H1 (cell line): ENCODE results near the gene WWC1. TPM values are rescaled to one million over a fixed set of nuclear protein-coding genes. Genes with fewer than 3 reads are reported as not detected.

Experiments
- CTCF ChIA-PET: fragments of 300-600 bp; sonication (Branson Sonifier 250); formaldehyde crosslinking; loops from one replicate; lab custom pipeline; 2021; ENCODE audit not compliant: partially characterized antibody; lab: Charles Lee
- POLR2A ChIA-PET: fragments of 300-600 bp; sonication (Branson Sonifier 250); formaldehyde crosslinking; loops from one replicate; lab custom pipeline; 2021; ENCODE audit warnings: inconsistent platforms; ENCODE audit not compliant: partially characterized antibody; lab: Charles Lee
- DNase-seq, 2 experiments: peaks; one replicate each; pipeline versions ENCODE4 v3.0.0 to v3.0.0-alpha.2; 2010 to 2022; ENCODE audit warnings: low spot score in 2 of 2, low read depth in 1 of 2, mixed read lengths in 1 of 2
- FAIRE-seq: peaks from 2 replicates; lab custom pipeline; 2011; peaks lifted over from hg19 to GRCh38; lab: Jason Lieb, UNC
- H2AFZ ChIP-seq: 2 replicates; pipeline ENCODE4 v1.8.1; 2012; ENCODE audit warnings: low read length, inconsistent platforms
- H2AK5ac ChIP-seq: 2 replicates; pipeline ENCODE4 v1.6.1; 2013; ENCODE audit warnings: low read depth, low read length
- H2BK120ac ChIP-seq: replicated peaks from 2 replicates; pipeline ENCODE3; 2013; ENCODE audit warnings: low read depth, low read length, inconsistent platforms
- H2BK12ac ChIP-seq: 2 replicates; pipeline ENCODE4 v1.6.1; 2013; ENCODE audit warnings: low read depth, low read length
- H2BK15ac ChIP-seq: 2 replicates; pipeline ENCODE4 v1.6.1; 2013; ENCODE audit warnings: low read length
- H2BK20ac ChIP-seq: 2 replicates; pipeline ENCODE4 v1.6.1; 2013; ENCODE audit warnings: low read length
- H2BK5ac ChIP-seq: 2 replicates; pipeline ENCODE4 v1.6.1; 2013; ENCODE audit warnings: low read depth, low read length
- H3K14ac ChIP-seq: 2 replicates; pipeline ENCODE4 v1.6.1; 2013; ENCODE audit warnings: inconsistent platforms; ENCODE audit not compliant: insufficient read length
- H3K18ac ChIP-seq: 2 replicates; pipeline ENCODE4 v1.6.1; 2013; ENCODE audit warnings: low read length; ENCODE audit errors: extremely low read depth
- H3K23ac ChIP-seq: 2 replicates; pipeline ENCODE4 v1.6.1; 2013; ENCODE audit warnings: inconsistent platforms; ENCODE audit not compliant: insufficient read length
- H3K23me2 ChIP-seq: 2 replicates; pipeline ENCODE4 v1.6.1; 2013; ENCODE audit warnings: low read depth, low read length
- H3K27ac ChIP-seq: 2 replicates; pipeline ENCODE4 v1.6.1; 2011; ENCODE audit warnings: low read depth, low read length, inconsistent platforms
- H3K27me3 ChIP-seq, 4 experiments: replicated peaks in 1 of 4; 1 replicate in 1 of 4; 2 replicates in 3 of 4; pipeline versions ENCODE4 v1.6.1 to v1.8.1; 2011 to 2013; ENCODE audit warnings: low read length in 3 of 4, mild to moderate bottlenecking in 3 of 4, inconsistent platforms in 2 of 4, mixed read lengths in 2 of 4, moderate library complexity in 1 of 4; ENCODE audit not compliant: control insufficient read depth in 3 of 4, insufficient read depth in 3 of 4; ENCODE audit errors: extremely low read depth in 1 of 4
- H3K36me3 ChIP-seq, 4 experiments: 2 replicates each; pipeline versions ENCODE4 v1.6.1 to v1.8.1; 2011 to 2013; ENCODE audit warnings: mild to moderate bottlenecking in 4 of 4, low read length in 3 of 4, moderate library complexity in 2 of 4, control low read depth in 1 of 4, inconsistent platforms in 1 of 4; ENCODE audit not compliant: insufficient read depth in 4 of 4, control insufficient read depth in 2 of 4
- H3K4ac ChIP-seq: replicated peaks from 2 replicates; pipeline ENCODE3; 2013; ENCODE audit warnings: low read length, low read depth, mixed read lengths, inconsistent platforms; ENCODE audit not compliant: insufficient read length
- H3K4me1 ChIP-seq, 4 experiments: replicated peaks in 1 of 4; 1 replicate in 1 of 4; 2 replicates in 3 of 4; pipeline versions ENCODE4 v1.6.1 to v1.8.1; 2011 to 2013; ENCODE audit warnings: low read length in 3 of 4, inconsistent platforms in 2 of 4, mixed read lengths in 1 of 4; ENCODE audit not compliant: insufficient read depth in 4 of 4, control insufficient read depth in 3 of 4
- H3K4me2 ChIP-seq, 2 experiments: 2 replicates each; pipeline versions ENCODE4 v1.6.1 to v1.8.1; 2011 to 2013; ENCODE audit warnings: low read depth in 2 of 2, low read length in 2 of 2, control low read depth in 1 of 2, inconsistent platforms in 1 of 2, mild to moderate bottlenecking in 1 of 2; ENCODE audit not compliant: insufficient read depth in 1 of 2
- H3K4me3 ChIP-seq, 4 experiments: fragments of 200-600, 300-600 bp in 1 of 4; sonication (generic), shearing (Covaris generic), sonication (Bioruptor Twin) in 1 of 4; 2 replicates each; pipeline versions ENCODE4 v1.5.1 to v1.8.1; 2011 to 2016; ENCODE audit warnings: low read length in 4 of 4, low read depth in 3 of 4, control low read depth in 2 of 4, inconsistent platforms in 2 of 4, mild to moderate bottlenecking in 2 of 4, mixed read lengths in 1 of 4, moderate library complexity in 1 of 4; ENCODE audit not compliant: insufficient read depth in 2 of 4; ENCODE audit errors: extremely low read depth in 1 of 4
- H3K56ac ChIP-seq: replicated peaks from 2 replicates; pipeline ENCODE3; 2013; ENCODE audit warnings: low read depth, mild to moderate bottlenecking, mixed read lengths, low read length, inconsistent platforms; ENCODE audit not compliant: insufficient read length
- H3K79me1 ChIP-seq: 2 replicates; pipeline ENCODE4 v1.6.1; 2013; ENCODE audit warnings: low read depth, low read length, control low read depth
- H3K79me2 ChIP-seq, 2 experiments: 2 replicates each; pipeline versions ENCODE4 v1.6.1 to v1.8.1; 2012 to 2013; ENCODE audit warnings: low read length in 2 of 2, mild to moderate bottlenecking in 2 of 2, inconsistent platforms in 1 of 2; ENCODE audit not compliant: insufficient read depth in 2 of 2, control insufficient read depth in 1 of 2
- H3K9ac ChIP-seq, 4 experiments: replicated peaks in 1 of 4; 1 replicate in 1 of 4; 2 replicates in 3 of 4; pipeline versions ENCODE4 v1.6.1 to v1.8.1; 2011 to 2013; ENCODE audit warnings: low read depth in 3 of 4, low read length in 3 of 4, control low read depth in 2 of 4, mild to moderate bottlenecking in 2 of 4, moderate library complexity in 2 of 4, inconsistent platforms in 1 of 4; ENCODE audit errors: extremely low read depth in 1 of 4
- H3K9me3 ChIP-seq, 2 experiments: 2 replicates each; pipeline versions ENCODE4 v1.6.1 to v1.8.1; 2012 to 2013; ENCODE audit warnings: mild to moderate bottlenecking in 2 of 2, moderate library complexity in 2 of 2, control low read depth in 1 of 2, inconsistent platforms in 1 of 2, low read depth in 1 of 2, low read length in 1 of 2, mixed read lengths in 1 of 2; ENCODE audit not compliant: insufficient read depth in 2 of 2
- H4K20me1 ChIP-seq, 2 experiments: replicated peaks in 1 of 2; 2 replicates each; pipeline versions ENCODE3 to v1.8.1; 2011 to 2013; ENCODE audit warnings: inconsistent platforms in 2 of 2, low read length in 2 of 2, mild to moderate bottlenecking in 1 of 2; ENCODE audit not compliant: insufficient read depth in 2 of 2, control insufficient read depth in 1 of 2
- H4K5ac ChIP-seq: 2 replicates; pipeline ENCODE4 v1.6.1; 2013; ENCODE audit warnings: low read length, low read depth, mixed read lengths, inconsistent platforms; ENCODE audit not compliant: insufficient read length
- H4K8ac ChIP-seq: 2 replicates; pipeline ENCODE4 v1.8.0; 2013; ENCODE audit warnings: mild to moderate bottlenecking, moderate library complexity, low read length, inconsistent platforms; ENCODE audit not compliant: insufficient read depth; ENCODE audit errors: extremely low read depth
- H4K91ac ChIP-seq: replicated peaks from 2 replicates; pipeline ENCODE3; 2013; ENCODE audit warnings: low read length, mixed read lengths, inconsistent platforms; ENCODE audit not compliant: insufficient read length
- CBX5 ChIP-seq: fragments of 300-800, 300-1000 bp; sonication (generic); IDR thresholded peaks from 2 replicates; pipeline ENCODE4 v1.7.1; 2016; ENCODE audit warnings: antibody characterized with exemption, low read length, low read depth
- EP300 ChIP-seq, 2 experiments: IDR thresholded peaks; 1 replicate in 1 of 2; 2 replicates in 1 of 2; pipeline ENCODE4 v1.6.1; 2011 to 2012; ENCODE audit warnings: low read depth in 2 of 2, low read length in 2 of 2, mild to moderate bottlenecking in 2 of 2, borderline replicate concordance in 1 of 2, inconsistent platforms in 1 of 2, moderate library complexity in 1 of 2
- FOSL1 ChIP-seq: IDR thresholded peaks from 2 replicates; pipeline ENCODE4 v1.6.1; 2011; ENCODE audit warnings: mild to moderate bottlenecking, low read depth, low read length, moderate library complexity; ENCODE audit not compliant: insufficient read depth
- JUND ChIP-seq: IDR thresholded peaks from 2 replicates; pipeline ENCODE4 v1.6.1; 2011; ENCODE audit warnings: mild to moderate bottlenecking, improper control_type of control experiment, low read length
- RAD21 ChIP-seq, 2 experiments: IDR thresholded peaks in 1 of 2; conservative IDR thresholded peaks in 1 of 2; 2 replicates each; pipeline ENCODE4 v1.6.1; 2011; ENCODE audit warnings: low read depth in 2 of 2, low read length in 2 of 2, improper control_type of control experiment in 1 of 2, inconsistent platforms in 1 of 2, mild to moderate bottlenecking in 1 of 2, moderate library complexity in 1 of 2
- YY1 ChIP-seq: IDR thresholded peaks from 2 replicates; pipeline ENCODE4 v1.6.1; 2011; ENCODE audit warnings: low read depth, mild to moderate bottlenecking, low read length
- WGBS, 2 experiments: shearing (Covaris generic) in 1 of 2; methylation state at CpG; one replicate each; pipeline versions ENCODE4 v1.1.6 to v1.1.7; 2013 to 2015; ENCODE audit warnings: low lambda C conversion rate in 2 of 2, mixed read lengths in 2 of 2, inconsistent platforms in 1 of 2, low coverage in 1 of 2, missing lambda C conversion rate in 1 of 2; ENCODE audit not compliant: insufficient replicate concordance in 2 of 2, insufficient coverage in 1 of 2, insufficient read length in 1 of 2; ENCODE audit errors: extremely low coverage in 1 of 2, missing lambda C conversion rate in 1 of 2; 5-methylcytosine and 5-hydroxymethylcytosine counted together
- polyA plus RNA-seq, 7 experiments: library from polyadenylated mRNA; depleted of rRNA in 3 of 7; stranded (reverse) in 5 of 7; unstranded in 2 of 7; fragments of >200 nt in 5 of 7; fragments of 200-250 nt in 2 of 7; gene quantifications; 1 replicate in 5 of 7; 2 replicates in 1 of 7; 4 replicates in 1 of 7; pipeline versions ENCODE4 v1.2.1 to v1.2.3, GENCODE V29; 2011 to 2013; ENCODE audit warnings: missing spikeins in 2 of 7, mixed read lengths in 2 of 7
- total RNA-seq: library from RNA; stranded (reverse); fragmentation: NEBNext Ultra II Directional; extraction: Animal tissue kit (Norgen Biotek cat#: 25700); gene quantifications from 2 replicates; pipeline ENCODE4 v1.2.1, GENCODE V29; 2021
- TF ChIP-seq, protein P1 (sequence below): IDR thresholded peaks from 2 replicates; pipeline ENCODE4 v1.6.1; 2011; ENCODE audit warnings: low read length, improper control_type of control experiment

The WWC1 gene
- total and polyA plus RNA-seq, 2 of the 8 experiments (the other 6 are each of a cell fraction or from before 2014, with no cell fraction given), result 16.4 to 41.1 TPM

DNA sequence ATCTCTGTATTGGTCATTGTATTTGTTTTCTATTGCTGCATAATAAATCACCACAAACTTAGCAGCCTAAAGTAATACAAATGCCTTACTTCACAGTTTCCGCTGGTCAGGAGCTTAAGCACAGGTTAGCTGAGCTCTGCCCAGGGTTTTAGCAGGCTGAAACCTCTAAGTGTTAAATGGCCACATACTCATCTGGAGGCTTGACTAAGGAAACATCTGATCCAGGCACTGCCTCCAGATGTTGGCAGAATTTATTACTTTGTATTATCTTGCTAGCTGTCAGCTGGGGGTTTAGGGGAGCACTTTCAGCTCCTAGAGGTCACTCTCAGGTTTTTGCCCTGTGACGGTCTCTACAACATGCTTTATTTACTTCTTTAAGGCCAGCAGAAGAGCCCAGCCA is 171.6 kb downstream of the WWC1 start:
- Histone ChIP-seq H2AK5ac (no peak overlapping the region), H3K9ac (no peak overlapping the region), H3K79me2 (no peaks in the 10 kb centered on the region), H4K8ac (no peak overlapping the region), H3K18ac (no peak overlapping the region), H3K4me1 (no peaks in the 10 kb centered on the region), H3K23ac (no peak overlapping the region), H3K36me3 (peaks cover 6 to 52% (median 22%) of the 10 kb centered on the region in 4 experiments; a peak in 7 of 8 replicates), H2BK120ac (no peak overlapping the region), H3K56ac (no peak overlapping the region), H2BK15ac (no peak overlapping the region), H3K27me3 (no peaks in the 10 kb centered on the region), H4K20me1 (no peaks in the 10 kb centered on the region), H3K23me2 (no peaks in the 10 kb centered on the region), H3K79me1 (no peaks in the 10 kb centered on the region), H3K9me3 (no peaks in the 10 kb centered on the region), H4K91ac (no peak overlapping the region), H3K4me2 (no peak overlapping the region), H2BK20ac (no peak overlapping the region), H2BK5ac (no peak overlapping the region), H2BK12ac (no peak overlapping the region), H3K14ac (no peak overlapping the region), H2AFZ (no peak overlapping the region), H4K5ac (no peak overlapping the region), H3K4me3 (no peak overlapping the region), H3K27ac (no peak overlapping the region), H3K4ac (no peak overlapping the region)
- no peak for FAIRE-seq
- no peak for DNase-seq
- CTCF ChIA-PET, result interaction anchor here (0.6 to 1.8 kb wide), 7 partner anchors 9 to 193 kb away, joined by 3 to 7 read pairs (median 4); no protein-coding TSS in a partner anchor
- TF ChIP-seq YY1, result no peak
- no peak for TF ChIP-seq FOSL1
- no peak for TF ChIP-seq RAD21 (IDR thresholded peaks at IDR 0.05 in 1 of 2, conservative IDR thresholded peaks at IDR 0.05 in 1 of 2; ENCODE audit: low read depth in 2 of 2, low read length in 2 of 2)
- TF ChIP-seq CBX5, result no peak
- TF ChIP-seq, protein P1, sequence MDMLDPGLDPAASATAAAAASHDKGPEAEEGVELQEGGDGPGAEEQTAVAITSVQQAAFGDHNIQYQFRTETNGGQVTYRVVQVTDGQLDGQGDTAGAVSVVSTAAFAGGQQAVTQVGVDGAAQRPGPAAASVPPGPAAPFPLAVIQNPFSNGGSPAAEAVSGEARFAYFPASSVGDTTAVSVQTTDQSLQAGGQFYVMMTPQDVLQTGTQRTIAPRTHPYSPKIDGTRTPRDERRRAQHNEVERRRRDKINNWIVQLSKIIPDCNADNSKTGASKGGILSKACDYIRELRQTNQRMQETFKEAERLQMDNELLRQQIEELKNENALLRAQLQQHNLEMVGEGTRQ, result no peak
- no peak for TF ChIP-seq JUND
- no peak for TF ChIP-seq EP300 (IDR thresholded peaks at IDR 0.05; ENCODE audit: borderline replicate concordance in 1 of 2, low read depth in 2 of 2, low read length in 2 of 2)
- WGBS, 2 experiments, result 89% methylated on average over 2 of the region's 2 CpGs; no CpG with 5 or more reads in 1 of the 2 experiments
- POLR2A ChIA-PET, result no interaction called here
